Lower leg skin (tissue), 4 donors: Measurements from ENCODE around the gene MMP20. TPM values are rescaled to one million over a fixed set of nuclear protein-coding genes. Genes with fewer than 3 reads are reported as not detected.

ENCODE experiments used
- DNase-seq, 2 donors: peaks; one replicate each; pipeline ENCODE4 v3.0.0-alpha.2; 2019; ENCODE audit warnings: low spot score in 2 of 2
- H3K4me3 ChIP-seq: fragments of 200-600 bp; sonication (generic); 2 replicates; pipeline ENCODE4 v1.5.1; 2017; ENCODE audit warnings: mild to moderate bottlenecking, low read depth; ENCODE audit not compliant: poor library complexity, severe bottlenecking
- CTCF ChIP-seq, 3 donors: fragments of 450-650 bp; IDR thresholded peaks; one replicate each; pipeline ENCODE4 v1.5.1; 2016; ENCODE audit warnings: antibody characterized with exemption in 3 of 3, mild to moderate bottlenecking in 3 of 3, moderate library complexity in 2 of 3
- POLR2A ChIP-seq, 2 donors: fragments of 450-650 bp; IDR thresholded peaks; one replicate each; pipeline ENCODE4 v1.6.1; 2016 to 2017; ENCODE audit warnings: antibody characterized with exemption in 2 of 2, mild to moderate bottlenecking in 1 of 2, moderate library complexity in 1 of 2
- WGBS, 2 donors: methylation state at CpG; one replicate each; pipeline ENCODE4 v1.1.5; 2018; 5-methylcytosine and 5-hydroxymethylcytosine counted together
- intact Hi-C: fragments of 100-400 bp; cut with DNase I; formaldehyde crosslinking; loops from one replicate; pipeline ENCODE4 v1.15.0; 2023; ENCODE audit warnings: low total_unique reads
- total RNA-seq, 4 donors: library from RNA; depleted of rRNA; stranded (reverse); fragments of >200 nt; gene quantifications; one replicate each; pipeline ENCODE4 v1.1.0, GENCODE V29; 2016

MMP20 gene
- total RNA-seq, 4 donors from 2014 or later, result not detected

GRCh38 chr11:102614485-102614884 is 10.6 kb downstream of the MMP20 start:
- TF ChIP-seq POLR2A (IDR thresholded peaks at IDR 0.05), result no peak
- DNase-seq, result no peak
- WGBS, 2 donors, result 87 to 91% methylated on average over 2 of the region's 2 CpGs
- intact Hi-C loops, result no loop called here
- no peak overlapping the region for H3K4me3 ChIP-seq

DNA sequence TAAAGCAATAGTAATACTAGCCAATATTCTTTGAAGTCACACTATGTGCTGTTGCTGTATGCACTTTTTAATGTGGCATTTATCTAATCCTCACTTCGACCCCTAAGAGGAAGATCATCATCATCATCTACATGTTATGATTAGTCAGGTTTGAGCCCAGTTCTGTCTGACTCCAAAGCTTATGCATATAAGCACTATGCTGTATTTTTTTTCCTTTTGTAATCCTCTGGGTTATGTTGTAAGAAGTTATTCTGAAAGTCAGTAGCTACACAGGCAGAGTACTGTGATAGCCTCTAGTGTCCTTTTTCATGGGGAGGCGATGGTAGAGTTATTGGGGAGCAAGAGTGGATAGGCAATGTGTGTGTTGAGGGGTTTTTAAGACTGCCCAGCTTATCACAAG is 11.1 kb downstream of the MMP20 start:
- DNase-seq, result no peak
- H3K4me3 ChIP-seq, result no peak overlapping the region
- WGBS, 2 donors, result 80 to 92% methylated on average over 2 of the region's 2 CpGs
- TF ChIP-seq CTCF (IDR thresholded peaks at IDR 0.05) (no peak), POLR2A (IDR thresholded peaks at IDR 0.05) (no peak)
- intact Hi-C loops, result no loop called here

DNA sequence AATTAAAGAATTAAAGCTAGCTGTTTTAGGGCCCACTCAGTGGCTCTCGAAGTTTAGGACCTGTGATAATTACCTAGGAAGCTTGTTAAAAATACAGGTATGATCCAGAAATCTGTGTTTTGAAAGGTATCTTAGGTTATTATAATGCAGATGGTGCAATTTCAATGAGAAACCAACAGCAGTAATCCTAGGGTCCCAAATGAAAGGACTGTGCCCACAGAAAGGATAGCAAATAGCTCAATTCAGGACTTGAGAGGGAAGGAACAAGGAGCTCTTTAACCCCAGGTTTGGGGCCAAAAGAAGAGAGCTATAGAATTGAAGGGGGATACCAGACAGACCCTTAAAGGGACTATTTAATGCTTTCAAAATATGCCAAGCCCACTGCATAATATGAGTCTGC is 11.7 kb downstream of the MMP20 start:
- intact Hi-C loops, result no loop called here
- TF ChIP-seq POLR2A (IDR thresholded peaks at IDR 0.05), result no peak
- TF ChIP-seq CTCF (IDR thresholded peaks at IDR 0.05), result no peak
- whole genome bisulfite sequencing, 2 donors, result 62 to 64% methylated on average over 1 of the region's 1 CpG
- no peak overlapping the region for H3K4me3 ChIP-seq
- no peak for DNase-seq

- H3K4me3 ChIP-seq, result no peak overlapping the region
- 76 to 82% methylated on average over 4 of the region's 4 CpGs for WGBS, 2 donors
- intact Hi-C loops, result no loop called here
- DNase-seq, result no peak
- TF ChIP-seq CTCF (IDR thresholded peaks at IDR 0.05) (no peak), POLR2A (IDR thresholded peaks at IDR 0.05) (no peak)
Measured at GRCh38 chr11:102611291-102611690, 13.8 kb downstream of the MMP20 start.

- H3K4me3 ChIP-seq, result no peak overlapping the region
- intact Hi-C loops, result no loop called here
- DNase-seq, result no peak
- TF ChIP-seq CTCF (IDR thresholded peaks at IDR 0.05) (no peak), POLR2A (IDR thresholded peaks at IDR 0.05) (no peak)
- WGBS, 2 donors, result 69 to 75% methylated on average over 7 of the region's 7 CpGs
Measured at GRCh38 chr11:102610200-102610599, 14.9 kb downstream of the MMP20 start.

DNA sequence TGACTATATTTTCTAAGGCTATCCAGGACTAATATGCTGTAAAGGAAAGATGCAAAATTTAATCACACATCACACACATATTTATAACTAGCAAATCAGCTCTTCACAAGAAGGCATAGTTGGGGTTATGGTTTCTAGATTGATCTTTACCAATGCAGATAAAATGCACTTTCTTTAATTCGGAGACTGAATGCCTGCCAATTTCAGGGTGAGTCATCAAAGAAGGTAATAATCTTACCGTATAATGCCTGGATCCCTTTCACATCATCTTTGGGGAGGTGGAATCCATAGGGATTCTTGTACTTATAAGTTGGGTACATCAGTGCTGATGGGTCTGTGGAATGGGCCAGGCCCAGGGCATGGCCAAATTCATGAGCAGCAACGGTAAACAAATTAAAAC is 16.4 kb downstream of the MMP20 start:
- 51 to 66% methylated on average over 3 of the region's 3 CpGs for WGBS, 2 donors
- intact Hi-C loops, result no loop called here
- TF ChIP-seq POLR2A (IDR thresholded peaks at IDR 0.05) (no peak), CTCF (IDR thresholded peaks at IDR 0.05) (no peak)
- no peak overlapping the region for H3K4me3 ChIP-seq
- no peak for DNase-seq
